ENCODE results near the gene PHYH.
"Not testable (repeated sequence)": the region's sequence is repeated elsewhere in the genome, so short reads cannot be mapped to it uniquely, and the experiment has no call there.

Gene PHYH

DNA sequence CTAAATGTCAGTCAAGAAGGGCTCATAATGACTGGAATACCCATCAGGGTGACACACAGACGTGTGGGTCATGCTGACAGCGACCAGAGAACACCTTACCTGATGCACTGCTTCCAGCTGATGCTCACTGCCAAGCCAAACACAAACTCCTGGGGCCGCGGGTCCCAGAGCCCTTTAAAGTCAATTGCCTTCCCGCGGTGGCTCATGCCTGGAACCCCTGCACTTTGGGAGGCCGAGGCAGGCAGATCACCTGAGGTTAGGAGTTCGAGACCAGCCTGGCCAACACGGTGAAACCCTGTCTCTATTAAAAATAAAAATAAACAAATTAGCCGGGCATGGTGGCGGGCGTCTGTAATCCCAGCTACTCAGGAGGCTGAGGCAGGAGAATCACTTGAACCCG lies 65.1 kb downstream of the PHYH start:
- H3K4me3 Mint-ChIP-seq; H3K27me3 Mint-ChIP-seq (ENCODE audit: low read depth); H3K9me3 Mint-ChIP-seq; H3K27ac Mint-ChIP-seq; H3K36me3 Mint-ChIP-seq (ENCODE audit: low read depth); H3K4me1 Mint-ChIP-seq (ENCODE audit: low read depth): not testable (repeated sequence)

GRCh38 chr10:13234172-13234571 lies 65.7 kb downstream of the PHYH start, which contains the start of gene UCMA:
TSS of gene UCMA (minus strand) at chr10:13234374. CDS start at chr10:13234258, 116 bp downstream.
- H3K4me3 Mint-ChIP-seq, result no peak within 1 kb of the TSS
- no peaks in the 10 kb centered on the region for H3K36me3 Mint-ChIP-seq (ENCODE audit: low read depth)
- no peaks in the 10 kb centered on the region for H3K27me3 Mint-ChIP-seq (ENCODE audit: low read depth)
- no peaks in the 10 kb centered on the region for H3K9me3 Mint-ChIP-seq
- H3K27ac Mint-ChIP-seq, result no peak within 1 kb of the TSS
- H3K4me1 Mint-ChIP-seq (ENCODE audit: low read depth), result no peaks in the 10 kb centered on the region

- no peaks in the 10 kb centered on the region for H3K9me3 Mint-ChIP-seq
- no peak overlapping the region for H3K27ac Mint-ChIP-seq
- H3K4me1 Mint-ChIP-seq (ENCODE audit: low read depth), result no peaks in the 10 kb centered on the region
- H3K27me3 Mint-ChIP-seq (ENCODE audit: low read depth), result no peaks in the 10 kb centered on the region
- H3K4me3 Mint-ChIP-seq, result no peak overlapping the region
- no peaks in the 10 kb centered on the region for H3K36me3 Mint-ChIP-seq (ENCODE audit: low read depth)
These were observed 66.5 kb downstream of the PHYH start for GRCh38 chr10:13233358-13233757.

DNA sequence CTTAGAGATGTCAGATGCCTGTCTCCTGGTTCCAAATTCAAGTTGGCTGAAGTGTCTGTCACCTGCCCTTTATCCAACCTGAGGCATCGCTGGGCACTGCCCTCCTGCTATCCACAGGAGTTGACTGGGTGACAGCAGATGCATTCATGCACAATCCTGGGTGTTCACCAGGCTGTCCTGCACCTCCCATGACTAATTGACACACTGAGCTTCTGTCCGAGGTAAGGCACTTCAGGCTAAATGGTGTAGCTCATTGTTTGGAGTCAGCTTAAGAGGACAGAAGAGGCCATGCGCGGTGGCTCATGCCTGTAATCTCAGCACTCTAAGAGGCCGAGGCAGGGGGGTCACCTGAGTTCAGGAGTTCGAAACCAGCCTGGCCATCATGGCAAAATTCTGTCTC lies 68.1 kb downstream of the PHYH start:
- Mint-ChIP-seq H3K9me3 (no peaks in the 10 kb centered on the region), H3K27ac (no peak overlapping the region), H3K4me1 (ENCODE audit: low read depth) (no peaks in the 10 kb centered on the region), H3K27me3 (ENCODE audit: low read depth) (no peaks in the 10 kb centered on the region), H3K4me3 (no peak overlapping the region), H3K36me3 (ENCODE audit: low read depth) (no peaks in the 10 kb centered on the region)

DNA sequence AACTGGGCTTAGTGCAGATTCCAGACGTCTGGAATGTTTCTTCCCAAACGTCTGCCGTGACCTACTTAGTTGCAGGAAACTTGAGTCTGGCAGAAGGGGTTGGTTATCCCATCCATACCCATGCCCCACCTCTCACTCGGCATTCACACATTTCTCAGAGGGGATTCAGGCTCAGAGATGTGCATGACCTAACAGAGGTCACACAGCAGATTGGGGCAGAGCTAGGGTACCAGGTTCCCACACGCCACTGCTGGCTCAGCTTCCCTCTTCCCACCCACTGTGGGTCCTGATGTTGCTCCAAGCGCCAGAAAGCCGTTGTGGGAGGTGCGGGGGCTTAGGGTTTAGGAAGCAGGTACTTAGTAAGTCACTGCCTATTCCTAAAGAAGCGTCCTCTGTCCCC lies 68.7 kb downstream of the PHYH start:
- H3K27ac Mint-ChIP-seq, result no peak overlapping the region
- no peaks in the 10 kb centered on the region for H3K4me1 Mint-ChIP-seq (ENCODE audit: low read depth)
- H3K27me3 Mint-ChIP-seq (ENCODE audit: low read depth), result no peaks in the 10 kb centered on the region
- H3K9me3 Mint-ChIP-seq, result no peaks in the 10 kb centered on the region
- H3K4me3 Mint-ChIP-seq, result no peak overlapping the region
- no peaks in the 10 kb centered on the region for H3K36me3 Mint-ChIP-seq (ENCODE audit: low read depth)
